ENCODE measurements around the gene KANSL3.

KANSL3 gene

GRCh38 chr2:96549466-96549785, 88.7 kb downstream of the KANSL3 start:
- no peaks in the 10 kb centered on the region for H3K27me3 ChIP-seq (replicated peaks; ENCODE audit: control insufficient read depth, insufficient read depth, low read length)
- peaks cover 22% of the 10 kb centered on the region for H3K36me3 ChIP-seq (ENCODE audit: control insufficient read depth, insufficient read depth, low read length, severe bottlenecking)
- no peak overlapping the region for H3K4me3 ChIP-seq (ENCODE audit: low read length)
- H3K9me3 ChIP-seq (ENCODE audit: control insufficient read depth, low read length): no peaks in the 10 kb centered on the region
- no peak overlapping the region for H3K9ac ChIP-seq (ENCODE audit: low read length)
- H3K4me1 ChIP-seq (ENCODE audit: control insufficient read depth, insufficient read depth, low read length): peaks cover 3% of the 10 kb centered on the region
- no peak for DNase-seq (ENCODE audit: low read depth)

DNA sequence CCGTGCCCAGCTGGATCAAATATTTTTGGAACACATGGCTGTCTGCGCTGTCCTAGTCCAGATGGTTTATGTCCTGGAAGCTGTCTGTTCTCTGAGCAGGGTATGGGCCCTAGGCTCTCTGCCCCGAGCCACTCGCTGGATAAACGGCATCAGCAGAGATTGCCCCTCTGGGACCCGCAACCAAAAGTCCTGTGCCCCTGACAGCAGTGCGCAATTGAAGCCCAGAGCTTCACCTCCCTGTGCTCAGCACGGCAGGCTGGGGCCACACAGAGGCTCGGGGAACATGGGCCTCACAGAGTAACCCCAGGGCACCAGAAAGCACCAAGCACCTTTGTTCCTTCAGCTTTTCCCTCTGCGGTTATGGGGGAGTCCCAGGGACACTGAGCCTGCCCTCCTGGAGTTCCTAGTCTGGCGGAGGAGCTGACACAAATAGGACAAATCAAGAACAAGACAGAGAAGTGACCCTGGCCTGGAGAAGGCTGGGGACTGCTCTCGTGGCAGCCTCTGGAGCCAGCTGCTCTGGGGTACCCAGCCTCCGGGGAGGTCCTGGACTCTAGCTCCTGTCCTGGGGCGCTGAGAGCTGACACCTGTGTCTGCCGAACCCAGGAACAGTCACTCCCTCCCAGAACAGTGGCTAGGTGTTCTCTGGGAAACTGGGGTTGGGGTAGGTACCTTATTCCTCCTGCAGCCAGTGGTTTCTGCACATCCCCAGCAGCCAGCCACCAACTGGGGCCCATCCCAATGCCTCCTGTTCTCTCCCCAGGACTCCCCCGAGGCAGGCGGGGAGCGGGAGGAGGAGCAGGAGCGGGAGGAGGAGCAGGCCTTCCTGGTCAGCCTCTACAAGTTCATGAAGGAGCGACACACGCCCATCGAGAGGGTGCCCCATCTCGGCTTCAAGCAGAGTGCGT, 89.3 kb downstream of the KANSL3 start:
- Histone ChIP-seq H3K9ac (ENCODE audit: low read length) (no peak overlapping the region), H3K36me3 (ENCODE audit: control insufficient read depth, insufficient read depth, low read length, severe bottlenecking) (peaks cover 22% of the 10 kb centered on the region), H3K9me3 (ENCODE audit: control insufficient read depth, low read length) (no peaks in the 10 kb centered on the region), H3K27me3 (replicated peaks; ENCODE audit: control insufficient read depth, insufficient read depth, low read length) (no peaks in the 10 kb centered on the region), H3K4me1 (ENCODE audit: control insufficient read depth, insufficient read depth, low read length) (peaks cover 3% of the 10 kb centered on the region), H3K4me3 (ENCODE audit: low read length) (no peak overlapping the region)
- DNase-seq (ENCODE audit: low read depth): no peak

DNA sequence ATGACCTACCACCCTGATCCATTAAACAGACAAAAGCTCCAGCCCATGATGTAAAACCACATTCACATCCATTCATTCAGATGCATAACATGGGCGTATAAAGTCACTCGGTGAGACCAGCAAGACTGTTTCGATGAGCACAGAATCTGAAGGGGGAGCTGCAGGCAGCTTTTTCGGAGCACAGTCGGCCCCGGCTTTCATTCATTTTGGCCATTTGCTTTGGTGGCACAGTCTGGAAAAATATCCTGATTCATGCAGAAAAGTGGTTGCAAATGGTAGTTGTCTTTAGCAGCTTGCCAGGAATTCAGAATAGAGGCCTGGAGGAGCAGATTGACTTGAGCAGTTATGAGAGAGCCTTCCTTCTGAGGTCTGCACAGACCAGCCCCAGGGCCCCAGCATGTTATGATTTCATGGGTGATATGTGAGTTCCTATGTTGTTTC, 90.4 kb downstream of the KANSL3 start:
- Histone ChIP-seq H3K27me3 (replicated peaks; ENCODE audit: control insufficient read depth, insufficient read depth, low read length) (no peaks in the 10 kb centered on the region), H3K4me3 (ENCODE audit: low read length) (no peak overlapping the region), H3K9ac (ENCODE audit: low read length) (no peak overlapping the region), H3K9me3 (ENCODE audit: control insufficient read depth, low read length) (no peaks in the 10 kb centered on the region), H3K4me1 (ENCODE audit: control insufficient read depth, insufficient read depth, low read length) (peaks cover 3% of the 10 kb centered on the region), H3K36me3 (ENCODE audit: control insufficient read depth, insufficient read depth, low read length, severe bottlenecking) (peaks cover 22% of the 10 kb centered on the region)
- peak; percentile 75 for DNase-seq (ENCODE audit: low read depth)

- Histone ChIP-seq H3K36me3 (ENCODE audit: control insufficient read depth, insufficient read depth, low read length, severe bottlenecking) (peaks cover 22% of the 10 kb centered on the region), H3K27me3 (replicated peaks; ENCODE audit: control insufficient read depth, insufficient read depth, low read length) (no peaks in the 10 kb centered on the region), H3K9ac (ENCODE audit: low read length) (no peak overlapping the region), H3K9me3 (ENCODE audit: control insufficient read depth, low read length) (no peaks in the 10 kb centered on the region), H3K4me3 (ENCODE audit: low read length) (no peak overlapping the region), H3K4me1 (ENCODE audit: control insufficient read depth, insufficient read depth, low read length) (peaks cover 3% of the 10 kb centered on the region)
- no peak for DNase-seq (ENCODE audit: low read depth)
These were observed 90.9 kb downstream of the KANSL3 start for GRCh38 chr2:96547203-96547641.

DNA sequence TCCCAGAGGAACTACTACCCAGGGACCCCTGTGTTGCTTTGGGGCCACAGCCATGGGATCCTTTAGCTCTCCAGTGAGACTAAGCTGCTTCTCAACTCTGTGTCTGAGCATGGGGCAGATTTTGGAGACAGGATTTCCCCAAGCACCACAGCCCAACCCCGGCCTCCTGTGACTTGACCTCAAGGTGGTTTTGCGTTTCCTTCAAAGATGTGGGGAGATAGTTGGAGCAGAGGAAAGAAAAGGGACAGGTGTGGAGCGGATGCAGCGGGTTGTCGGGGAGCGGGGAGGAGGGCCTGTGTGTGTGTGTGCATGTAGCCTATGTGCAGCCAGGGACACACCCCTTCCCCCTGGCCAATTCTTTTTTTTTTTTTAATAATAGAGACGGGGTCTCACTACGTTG, 91.3 kb downstream of the KANSL3 start:
- Histone ChIP-seq H3K9me3 (ENCODE audit: control insufficient read depth, low read length) (no peaks in the 10 kb centered on the region), H3K4me3 (ENCODE audit: low read length) (no peak overlapping the region), H3K9ac (ENCODE audit: low read length) (no peak overlapping the region), H3K27me3 (replicated peaks; ENCODE audit: control insufficient read depth, insufficient read depth, low read length) (no peaks in the 10 kb centered on the region), H3K36me3 (ENCODE audit: control insufficient read depth, insufficient read depth, low read length, severe bottlenecking) (peaks cover 19% of the 10 kb centered on the region), H3K4me1 (ENCODE audit: control insufficient read depth, insufficient read depth, low read length) (peaks cover 5% of the 10 kb centered on the region)
- DNase-seq (ENCODE audit: low read depth): no peak

GRCh38 chr2:96546321-96546720, 91.8 kb downstream of the KANSL3 start:
- no peak for DNase-seq (ENCODE audit: low read depth)
- no peaks in the 10 kb centered on the region for H3K27me3 ChIP-seq (replicated peaks; ENCODE audit: control insufficient read depth, insufficient read depth, low read length)
- peaks cover 14% of the 10 kb centered on the region for H3K36me3 ChIP-seq (ENCODE audit: control insufficient read depth, insufficient read depth, low read length, severe bottlenecking)
- H3K9me3 ChIP-seq (ENCODE audit: control insufficient read depth, low read length): no peaks in the 10 kb centered on the region
- H3K4me3 ChIP-seq (ENCODE audit: low read length): no peak overlapping the region
- no peak overlapping the region for H3K9ac ChIP-seq (ENCODE audit: low read length)
- H3K4me1 ChIP-seq (ENCODE audit: control insufficient read depth, insufficient read depth, low read length): peaks cover 9% of the 10 kb centered on the region

Measured in adipocyte (in vitro differentiated cells).